WTC11 (cell line): ENCODE data around the gene GBP5. TPM values are rescaled to one million over a fixed set of nuclear protein-coding genes. Genes with fewer than 3 reads are reported as not detected.
"Not testable (repeated sequence)": the region's sequence is repeated elsewhere in the genome, so short reads cannot be mapped to it uniquely, and the experiment has no call there.

Experiments
- ATAC-seq: fragments of 200-7000 bp; cut with Tn5 transposase; 2 replicates; pipeline ENCODE4 v1.10.0; 2021; ENCODE audit warnings: mild to moderate bottlenecking, moderate library complexity
- Bru-seq: library from RNA; stranded (reverse); fragments of 400-500 nt; gene quantifications from one replicate; lab custom pipeline; 2021; lab: Mats Ljungman, UMichigan
- CTCF ChIA-PET: fragments of 300-600 bp; sonication (Branson Sonifier 250); formaldehyde crosslinking; loops from one replicate; lab custom pipeline; 2021; ENCODE audit warnings: antibody characterized with exemption; lab: Charles Lee
- POLR2A ChIA-PET: fragments of 350-600 bp; sonication (Branson Sonifier 250); formaldehyde crosslinking; loops from one replicate; lab custom pipeline; 2021; ENCODE audit warnings: antibody characterized with exemption; lab: Charles Lee
- DNase-seq: peaks from one replicate; pipeline ENCODE4 v3.0.0; 2021; ENCODE audit warnings: low spot score
- H3K27ac Mint-ChIP-seq: 2 replicates; pipeline ENCODE4 v1.8.0; 2021; ENCODE audit warnings: mixed read lengths
- H3K27me3 Mint-ChIP-seq: 2 replicates; pipeline ENCODE4 v1.8.0; 2021; ENCODE audit warnings: low read depth, mild to moderate bottlenecking, moderate library complexity, mixed read lengths
- H3K36me3 Mint-ChIP-seq: 2 replicates; pipeline ENCODE4 v1.8.0; 2021; ENCODE audit warnings: mixed read lengths
- H3K4me1 Mint-ChIP-seq: 2 replicates; pipeline ENCODE4 v1.8.0; 2022; ENCODE audit warnings: mixed read lengths
- H3K4me3 Mint-ChIP-seq: 2 replicates; pipeline ENCODE4 v1.8.0; 2021; ENCODE audit warnings: mild to moderate bottlenecking, moderate library complexity, mixed read lengths
- H3K9me3 Mint-ChIP-seq: 2 replicates; pipeline ENCODE4 v1.8.0; 2021; ENCODE audit warnings: mixed read lengths
- ARID4B ChIP-seq: sonication (generic); formaldehyde crosslinking; IDR thresholded peaks from 2 replicates; pipeline ENCODE4 v1.8.0; 2023; ENCODE audit warnings: missing genetic modification reagents, mild to moderate bottlenecking, borderline replicate concordance
- E2F4 ChIP-seq: sonication (generic); formaldehyde crosslinking; IDR thresholded peaks from 2 replicates; pipeline ENCODE4 v1.8.1; 2022; ENCODE audit warnings: low read depth, mild to moderate bottlenecking, moderate library complexity, missing genetic modification reagents, borderline replicate concordance
- ESRRA ChIP-seq: sonication (generic); formaldehyde crosslinking; IDR thresholded peaks from 2 replicates; pipeline ENCODE4 v1.8.1; 2022; ENCODE audit warnings: mild to moderate bottlenecking, missing genetic modification reagents, borderline replicate concordance
- IRF1 ChIP-seq: sonication (generic); formaldehyde crosslinking; IDR thresholded peaks from 2 replicates; pipeline ENCODE4 v1.8.0; 2023; ENCODE audit warnings: missing genetic modification reagents
- MAX ChIP-seq: sonication (generic); formaldehyde crosslinking; IDR thresholded peaks from 2 replicates; pipeline ENCODE4 v1.8.0; 2022; ENCODE audit warnings: mild to moderate bottlenecking, missing genetic modification reagents
- MLX ChIP-seq: sonication (generic); formaldehyde crosslinking; IDR thresholded peaks from 2 replicates; pipeline ENCODE4 v1.8.1; 2023; ENCODE audit warnings: mild to moderate bottlenecking, missing genetic modification reagents, moderate library complexity
- RELA ChIP-seq: sonication (generic); formaldehyde crosslinking; IDR thresholded peaks from 2 replicates; pipeline ENCODE4 v1.8.1; 2022; ENCODE audit warnings: missing genetic modification reagents, mild to moderate bottlenecking, borderline replicate concordance
- SMAD3 ChIP-seq: sonication (generic); formaldehyde crosslinking; IDR thresholded peaks from 2 replicates; pipeline ENCODE4 v1.8.0; 2022; ENCODE audit warnings: missing genetic modification reagents, mild to moderate bottlenecking, borderline replicate concordance
- STAT6 ChIP-seq: sonication (generic); formaldehyde crosslinking; conservative IDR thresholded peaks from 2 replicates; pipeline ENCODE4 v1.8.1; 2023; ENCODE audit warnings: mild to moderate bottlenecking, low read depth, missing genetic modification reagents, moderate library complexity
- TP53 ChIP-seq: sonication (generic); formaldehyde crosslinking; IDR thresholded peaks from 2 replicates; pipeline ENCODE4 v1.8.1; 2023; ENCODE audit warnings: mild to moderate bottlenecking, missing genetic modification reagents
- ZNF219 ChIP-seq: sonication (generic); formaldehyde crosslinking; IDR thresholded peaks from 2 replicates; pipeline ENCODE4 v1.8.0; 2023; ENCODE audit warnings: missing genetic modification reagents, mild to moderate bottlenecking, borderline replicate concordance
- ZNF281 ChIP-seq: sonication (generic); formaldehyde crosslinking; IDR thresholded peaks from 2 replicates; pipeline ENCODE4 v1.8.0; 2023; ENCODE audit warnings: mild to moderate bottlenecking, missing genetic modification reagents
- ZNF671 ChIP-seq: fragments of 250-450 bp; sonication (Bioruptor Pico); IDR thresholded peaks from 2 replicates; pipeline ENCODE4 v1.8.0; 2021; ENCODE audit warnings: mild to moderate bottlenecking
- long read RNA-seq, 3 experiments: library from RNA in 1 of 3; library from capped mRNA in 1 of 3; library from polyadenylated mRNA in 1 of 3; unstranded in 2 of 3; stranded (forward) in 1 of 3; transcript quantifications; one replicate each; pipeline ENCODE4 v2.0.0, GENCODE V29; 2021
- total RNA-seq: library from RNA; stranded (reverse); gene quantifications from 3 replicates; pipeline ENCODE4 v1.2.3, GENCODE V29; 2021

GBP5 gene
- total RNA-seq (0.17 to 0.25 TPM (median 0.23 TPM) in 3 replicates), Bru-seq, nascent RNA (not detected)
- long read RNA-seq, experiment 1 = 0 reads
- long read RNA-seq, experiment 2 = 0 reads
- long read RNA-seq, experiment 3 = 0 reads

GRCh38 chr1:89272269-89273041, at the start of gene GBP5:
TSS of gene GBP5 (minus strand) at chr1:89272860. CDS start at chr1:89269555, 3,305 bp downstream.
- H3K4me1 Mint-ChIP-seq, ATAC-seq, POLR2A ChIA-PET, H3K4me3 Mint-ChIP-seq, H3K27ac Mint-ChIP-seq, H3K36me3 Mint-ChIP-seq, H3K27me3 Mint-ChIP-seq, DNase-seq: not testable (repeated sequence)
- CTCF ChIA-PET = interaction anchor here (2.2 kb wide), 1 partner anchor 187 kb away, joined by 7 read pairs; no protein-coding TSS in a partner anchor
- peaks cover 14% of the 10 kb centered on the region for H3K9me3 Mint-ChIP-seq

GRCh38 chr1:89322402-89322801, 49.7 kb upstream of the GBP5 start:
- CTCF ChIA-PET = no interaction called here

GRCh38 chr1:89312572-89312971, 39.9 kb upstream of the GBP5 start:
- no peak for ATAC-seq
- Mint-ChIP-seq H3K4me3 (no peak overlapping the region), H3K36me3 (peaks cover 18% of the 10 kb centered on the region), H3K4me1 (peaks cover 15% of the 10 kb centered on the region), H3K27ac (no peak overlapping the region), H3K9me3 (peaks cover 46% of the 10 kb centered on the region), H3K27me3 (peaks cover 2% of the 10 kb centered on the region; the same call in 1 of the 2 replicates)
- ChIA-PET POLR2A (no interaction called here), CTCF (interaction anchor here (1.0 kb wide), 1 partner anchor 451 kb away, joined by 4 read pairs; no protein-coding TSS in a partner anchor)
- DNase-seq = no peak
- TF ChIP-seq SMAD3 (no peak), TP53 (no peak), ZNF671 (CRISPR knock-in tag) (no peak), MLX (no peak), ZNF219 (CRISPR knock-in tag) (no peak), MAX (CRISPR knock-in tag) (no peak), ARID4B (CRISPR knock-in tag) (no peak)

More at GRCh38 chr1:89322402-89322801, 49.7 kb upstream of the GBP5 start:
- H3K36me3 Mint-ChIP-seq = peaks cover 32% of the 10 kb centered on the region
- H3K9me3 Mint-ChIP-seq = peaks cover 78% of the 10 kb centered on the region
- POLR2A ChIA-PET = no interaction called here
- H3K27ac Mint-ChIP-seq = no peak overlapping the region
- no peak for TF ChIP-seq E2F4
- no peaks in the 10 kb centered on the region; the same call in 1 of the 2 replicates for H3K27me3 Mint-ChIP-seq
- peaks cover 17% of the 10 kb centered on the region for H3K4me1 Mint-ChIP-seq
- no peak overlapping the region for H3K4me3 Mint-ChIP-seq
- DNase-seq = no peak
- ATAC-seq = no peak

GRCh38 chr1:89311757-89312156, 39.1 kb upstream of the GBP5 start:
- CTCF ChIA-PET = interaction anchor here (1.0 to 1.1 kb wide), 2 partner anchors 226 to 452 kb away, joined by 3 to 4 read pairs; no protein-coding TSS in a partner anchor
- peak; percentile 88 for ATAC-seq
- no peak overlapping the region; the same call in 1 of the 2 replicates for H3K27ac Mint-ChIP-seq
- TF ChIP-seq RELA (CRISPR knock-in tag) (no peak), IRF1 (CRISPR knock-in tag) (no peak), ESRRA (CRISPR knock-in tag) (no peak), STAT6 (CRISPR knock-in tag) (no peak), ZNF281 (CRISPR knock-in tag) (no peak)

More at GRCh38 chr1:89311757-89312156, 39.1 kb upstream of the GBP5 start:
- DNase-seq = peak; percentile 17
- Mint-ChIP-seq H3K36me3 (peaks cover 18% of the 10 kb centered on the region), H3K4me3 (no peak overlapping the region), H3K9me3 (peaks cover 39% of the 10 kb centered on the region), H3K4me1 (peaks cover 15% of the 10 kb centered on the region), H3K27me3 (peaks cover 2% of the 10 kb centered on the region; the same call in 1 of the 2 replicates)
- POLR2A ChIA-PET = no interaction called here
